Measurements from ENCODE around the gene DNM1. TPM values are rescaled to one million over a fixed set of nuclear protein-coding genes. Genes with fewer than 3 reads are reported as not detected.

Gene DNM1
- total and polyA plus RNA-seq, 10 of the 15 experiments (the other 5 are each of a cell fraction or from before 2014, with no cell fraction given), result 0.06 to 0.67 (median 0.19) TPM; not detected in 3

GRCh38 chr9:128159784-128160602, 43.2 kb upstream of the DNM1 start, which contains the start of gene BBLN (continued):
- TF ChIP-seq, protein P1, sequence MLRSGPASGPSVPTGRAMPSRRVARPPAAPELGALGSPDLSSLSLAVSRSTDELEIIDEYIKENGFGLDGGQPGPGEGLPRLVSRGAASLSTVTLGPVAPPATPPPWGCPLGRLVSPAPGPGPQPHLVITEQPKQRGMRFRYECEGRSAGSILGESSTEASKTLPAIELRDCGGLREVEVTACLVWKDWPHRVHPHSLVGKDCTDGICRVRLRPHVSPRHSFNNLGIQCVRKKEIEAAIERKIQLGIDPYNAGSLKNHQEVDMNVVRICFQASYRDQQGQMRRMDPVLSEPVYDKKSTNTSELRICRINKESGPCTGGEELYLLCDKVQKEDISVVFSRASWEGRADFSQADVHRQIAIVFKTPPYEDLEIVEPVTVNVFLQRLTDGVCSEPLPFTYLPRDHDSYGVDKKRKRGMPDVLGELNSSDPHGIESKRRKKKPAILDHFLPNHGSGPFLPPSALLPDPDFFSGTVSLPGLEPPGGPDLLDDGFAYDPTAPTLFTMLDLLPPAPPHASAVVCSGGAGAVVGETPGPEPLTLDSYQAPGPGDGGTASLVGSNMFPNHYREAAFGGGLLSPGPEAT (IDR thresholded peaks at IDR 0.05; ENCODE audit: low read depth), result peak; percentile 64
- TF ChIP-seq STAT3 (IDR thresholded peaks at IDR 0.05; ENCODE audit: low read depth, low read length) (no peak), NFIC (IDR thresholded peaks at IDR 0.05; ENCODE audit: low read depth, low read length) (no peak), MTA3 (IDR thresholded peaks at IDR 0.05; ENCODE audit: borderline replicate concordance, low read length) (no peak), HCFC1 (IDR thresholded peaks at IDR 0.05; ENCODE audit: low read length) (peak; percentile 58), RAD21 (IDR thresholded peaks at IDR 0.05; ENCODE audit: insufficient read depth, low read depth, low read length) (no peak), SMAD5 (IDR thresholded peaks at IDR 0.05; ENCODE audit: low read depth) (no peak), CBFB (IDR thresholded peaks at IDR 0.05; ENCODE audit: low read depth) (no peak), SPI1 (IDR thresholded peaks at IDR 0.05; ENCODE audit: borderline replicate concordance, insufficient read depth, low read depth, low read length) (no peak), MAX (IDR thresholded peaks at IDR 0.05; ENCODE audit: low read depth, low read length) (peak; percentile 37; the same call in 1 of the 2 replicates), BHLHE40 (IDR thresholded peaks at IDR 0.05; ENCODE audit: borderline replicate concordance in 1 of 2, low read depth in 2 of 2, low read length in 1 of 2) (peak in 1 of 2 experiments; percentile 69; a peak in 2 of 4 replicates), TCF3 (IDR thresholded peaks at IDR 0.05; ENCODE audit: borderline replicate concordance, insufficient read depth, low read depth, low read length) (0 out of 2 replicates have a peak, but pooled peaks have one; percentile 27)
